ENCODE data around the gene XKR7.
A peak's percentile ranks its signal among the peaks of the same experiment; 100 is the strongest.
"Not testable (repeated sequence)": the region's sequence is repeated elsewhere in the genome, so short reads cannot be mapped to it uniquely, and the experiment has no call there.

XKR7 gene

GRCh38 chr20:32018269-32019155 is 50.6 kb downstream of the XKR7 start:
- DNase-seq: peak; percentile 44

- DNase-seq: no peak
Measured at GRCh38 chr20:32019156-32019510, 51.2 kb downstream of the XKR7 start.

GRCh38 chr20:32019563-32020463 is 51.9 kb downstream of the XKR7 start:
- no peak for DNase-seq

- no peak for DNase-seq
Measured at GRCh38 chr20:32021091-32021490, 53.1 kb downstream of the XKR7 start.

- no peak for DNase-seq
Measured at GRCh38 chr20:32024683-32025295, 56.8 kb downstream of the XKR7 start.

GRCh38 chr20:32027643-32028042 is 59.7 kb downstream of the XKR7 start:
- DNase-seq: no peak

GRCh38 chr20:32028647-32029372 is 60.9 kb downstream of the XKR7 start:
- DNase-seq: no peak

- DNase-seq: no peak
Measured at GRCh38 chr20:32029561-32029960, 61.6 kb downstream of the XKR7 start.

- DNase-seq: peak; percentile 66
Measured at GRCh38 chr20:32031007-32031958, 63.3 kb downstream of the XKR7 start.

GRCh38 chr20:32033316-32033715 is 65.4 kb downstream of the XKR7 start:
- no peak for DNase-seq

- DNase-seq: not testable (repeated sequence)
Measured at GRCh38 chr20:32033721-32034120, 65.8 kb downstream of the XKR7 start.

GRCh38 chr20:32034581-32035425 is 66.9 kb downstream of the XKR7 start:
- no peak for DNase-seq

GRCh38 chr20:32035426-32035779 is 67.5 kb downstream of the XKR7 start:
- DNase-seq: no peak

- DNase-seq: no peak
Measured at GRCh38 chr20:32036252-32036651, 68.3 kb downstream of the XKR7 start.

GRCh38 chr20:32036716-32037485 is 69.0 kb downstream of the XKR7 start:
- no peak for DNase-seq

- no peak for DNase-seq
Measured at GRCh38 chr20:32037929-32038328, 70.0 kb downstream of the XKR7 start.

GRCh38 chr20:32040142-32040953 is 72.4 kb downstream of the XKR7 start:
- no peak for DNase-seq

- no peak for DNase-seq
Measured at GRCh38 chr20:32045999-32046398, 78.0 kb downstream of the XKR7 start.

- DNase-seq: no peak
Measured at GRCh38 chr20:32050324-32050841, 82.4 kb downstream of the XKR7 start.
